HG03439 (cell line): ENCODE results near the gene C17orf107.

Experiments
- ATAC-seq: cut with Tn5 transposase; IDR thresholded peaks from one replicate; pipeline ENCODE4 v1.9.1; 2021; ENCODE audit warnings: mild to moderate bottlenecking, moderate library complexity; ENCODE audit not compliant: unreplicated experiment

C17orf107 gene

GRCh38 chr17:4933646-4934045 lies 34.3 kb downstream of the C17orf107 start:
- no peak for ATAC-seq

- ATAC-seq: no peak
Observed at GRCh38 chr17:4934173-4934979, 35.0 kb downstream of the C17orf107 start.

GRCh38 chr17:4935650-4936049 lies 36.3 kb downstream of the C17orf107 start:
- no peak for ATAC-seq

- ATAC-seq: no peak
Observed at GRCh38 chr17:4936436-4936835, 37.1 kb downstream of the C17orf107 start.

- ATAC-seq: no peak
Observed at GRCh38 chr17:4937553-4937952, 38.2 kb downstream of the C17orf107 start.

- no peak for ATAC-seq
Observed at GRCh38 chr17:4938069-4938491, 38.7 kb downstream of the C17orf107 start.

GRCh38 chr17:4938688-4939545 lies 39.6 kb downstream of the C17orf107 start:
- peak; percentile 1 for ATAC-seq

GRCh38 chr17:4939546-4939795 lies 40.1 kb downstream of the C17orf107 start:
- no peak for ATAC-seq

GRCh38 chr17:4939796-4940554 lies 40.6 kb downstream of the C17orf107 start, which contains the start of the genes RNF167 and SLC25A11:
RNF167 (plus strand) TSS chr17:4940268; CDS start chr17:4940910, 642 bp downstream.
SLC25A11 (minus strand) TSS chr17:4940046; CDS start chr17:4939910, 136 bp downstream.
- peak; percentile 74 for ATAC-seq

GRCh38 chr17:4940555-4941318 lies 41.4 kb downstream of the C17orf107 start:
- no peak for ATAC-seq

GRCh38 chr17:4941319-4941610 lies 41.9 kb downstream of the C17orf107 start:
- ATAC-seq: no peak

- no peak for ATAC-seq
Observed at GRCh38 chr17:4942760-4943508, 43.6 kb downstream of the C17orf107 start.

GRCh38 chr17:4944163-4944553 lies 44.8 kb downstream of the C17orf107 start:
- no peak for ATAC-seq

GRCh38 chr17:4944554-4945175 lies 45.3 kb downstream of the C17orf107 start:
- no peak for ATAC-seq

- peak; percentile 17 for ATAC-seq
Observed at GRCh38 chr17:4945176-4945943, 46.0 kb downstream of the C17orf107 start.

- ATAC-seq: no peak
Observed at GRCh38 chr17:4945944-4946280, 46.6 kb downstream of the C17orf107 start.

- no peak for ATAC-seq
Observed at GRCh38 chr17:4946312-4946976, 47.1 kb downstream of the C17orf107 start.

GRCh38 chr17:4947010-4947410 lies 47.7 kb downstream of the C17orf107 start:
- ATAC-seq: no peak
